PC-3 (cell line): ENCODE measurements around the gene ZNF74. TPM values are rescaled to one million over a fixed set of nuclear protein-coding genes. Genes with fewer than 3 reads are reported as not detected.

Source experiments
- ATAC-seq: fragments of 200-7000 bp; cut with Tn5 transposase; 2 replicates; pipeline ENCODE4 v1.9.1; 2020; ENCODE audit warnings: mild to moderate bottlenecking, moderate library complexity
- BruUV-seq: library from RNA; stranded (reverse); fragments of 400-500 nt; replicated peaks from 2 replicates; lab custom pipeline; 2021; lab: Mats Ljungman, UMichigan
- CTCF ChIA-PET: fragments of 300-600 bp; sonication (Branson Sonifier 250); formaldehyde crosslinking; loops from one replicate; lab custom pipeline; 2022; ENCODE audit warnings: antibody characterized with exemption; lab: Charles Lee
- POLR2A ChIA-PET: fragments of 300-600 bp; sonication (Branson Sonifier 250); formaldehyde crosslinking; loops from one replicate; lab custom pipeline; 2022; ENCODE audit warnings: antibody characterized with exemption; ENCODE audit not compliant: unreplicated experiment; lab: Charles Lee
- DNase-seq: peaks from one replicate; pipeline ENCODE4 v3.0.0-alpha.2; 2015
- H2AFZ ChIP-seq: fragments of 300-600 bp; sonication (generic); 2 replicates; pipeline ENCODE4 v1.6.0; 2016; ENCODE audit warnings: antibody characterized with exemption, low read length
- H3F3A ChIP-seq: fragments of 300-600 bp; sonication (generic); one replicate; pipeline ENCODE4 v1.6.0; 2017; ENCODE audit warnings: antibody characterized with exemption, low read length, control low read depth, mild to moderate bottlenecking; ENCODE audit not compliant: unreplicated experiment
- H3K27ac ChIP-seq: fragments of 300-600 bp; sonication (generic); 2 replicates; pipeline ENCODE4 v1.5.1; 2016; ENCODE audit warnings: mild to moderate bottlenecking, low read length
- H3K27me3 ChIP-seq: fragments of 300-600 bp; sonication (generic); 2 replicates; pipeline ENCODE4 v1.6.1; 2016; ENCODE audit warnings: low read length, mixed read lengths
- H3K36me3 ChIP-seq: fragments of 300-600 bp; sonication (generic); 2 replicates; pipeline ENCODE4 v1.6.1; 2016; ENCODE audit warnings: low read depth, mixed run types, low read length, mixed read lengths
- H3K4me1 ChIP-seq: fragments of 300-600 bp; sonication (generic); 2 replicates; pipeline ENCODE4 v1.5.1; 2016; ENCODE audit warnings: low read length; ENCODE audit not compliant: insufficient read depth
- H3K4me2 ChIP-seq: fragments of 300-600 bp; sonication (generic); 2 replicates; pipeline ENCODE4 v1.6.0; 2016; ENCODE audit warnings: low read length
- H3K4me3 ChIP-seq: fragments of 300-600 bp; sonication (generic); 2 replicates; pipeline ENCODE4 v1.5.1; 2016; ENCODE audit warnings: mild to moderate bottlenecking, low read length, mixed read lengths
- H3K79me2 ChIP-seq: fragments of 300-600 bp; sonication (generic); 2 replicates; pipeline ENCODE4 v1.6.1; 2017; ENCODE audit warnings: low read length, mixed read lengths
- H3K9ac ChIP-seq: fragments of 300-600 bp; sonication (generic); 2 replicates; pipeline ENCODE4 v1.6.0; 2016; ENCODE audit warnings: mild to moderate bottlenecking, low read length
- H3K9me2 ChIP-seq: fragments of 300-600 bp; sonication (generic); replicated peaks from 2 replicates; pipeline ENCODE4 v1.6.1; 2016; ENCODE audit warnings: mixed run types, low read length, mixed read lengths
- H3K9me3 ChIP-seq: fragments of 300-600 bp; sonication (generic); 2 replicates; pipeline ENCODE4 v1.6.1; 2016; ENCODE audit warnings: low read length, mixed read lengths
- H4K20me1 ChIP-seq: fragments of 300-600 bp; sonication (generic); 2 replicates; pipeline ENCODE4 v1.6.1; 2016; ENCODE audit warnings: low read length, mixed read lengths
- EZH2 ChIP-seq: fragments of 300-600 bp; sonication (generic); IDR thresholded peaks from one replicate; pipeline ENCODE4 v1.6.1; 2017; ENCODE audit warnings: antibody characterized with exemption, mild to moderate bottlenecking, low read length; ENCODE audit not compliant: unreplicated experiment
- EZH2phosphoT487 ChIP-seq: fragments of 300-600 bp; sonication (generic); IDR thresholded peaks from 2 replicates; pipeline ENCODE4 v1.6.1; 2018; ENCODE audit warnings: mild to moderate bottlenecking, antibody characterized with exemption, low read length, borderline replicate concordance
- intact Hi-C: fragments of 100-400 bp; cut with micrococcal nuclease; formaldehyde crosslinking; loops from 2 replicates; pipeline ENCODE4 v1.9.0; 2023
- total RNA-seq: library from RNA; depleted of rRNA; stranded (reverse); fragments of >200 nt; gene quantifications from 2 replicates; pipeline ENCODE4 v1.2.3, GENCODE V29; 2014
- TF ChIP-seq, protein P1 (sequence below): fragments of 300-600 bp; sonication (generic); conservative IDR thresholded peaks from 2 replicates; pipeline ENCODE4 v1.5.1; 2017; ENCODE audit warnings: antibody characterized with exemption, low read depth, mild to moderate bottlenecking, low read length

The ZNF74 gene
- total RNA-seq, 1 experiment from 2014 or later = 11.1 TPM

DNA sequence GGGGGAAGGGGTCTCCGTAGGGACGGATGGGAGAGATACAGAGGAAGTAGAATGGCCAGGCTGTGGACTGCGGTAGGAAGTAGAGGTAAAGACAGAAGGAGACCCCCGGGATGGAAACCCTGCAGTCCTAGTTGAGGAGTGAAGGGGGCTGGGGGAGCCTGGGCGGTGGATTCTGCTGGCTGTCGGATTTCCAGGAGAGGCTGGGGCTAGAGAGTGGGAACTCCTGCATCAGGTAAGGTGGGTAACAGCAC lies 44.4 kb downstream of the ZNF74 start:
- DNase-seq (no peak), ATAC-seq (no peak)
- H3K4me3 ChIP-seq = no peak overlapping the region
- H3K27ac ChIP-seq = no peak overlapping the region
- BruUV-seq = no TSS peak
- ChIA-PET CTCF (no interaction called here), POLR2A (no interaction called here)
- no peak overlapping the region for H2AFZ ChIP-seq
- no peaks in the 10 kb centered on the region for H3K9me3 ChIP-seq
- H3K36me3 ChIP-seq = no peaks in the 10 kb centered on the region
- H3K4me2 ChIP-seq = no peak overlapping the region
- 0 out of 2 replicates have a peak, but pooled peaks cover 4% of the 10 kb centered on the region for H3K4me1 ChIP-seq
- H3F3A ChIP-seq = no peaks in the 10 kb centered on the region
- H3K9ac ChIP-seq = no peak overlapping the region
- no peaks in the 10 kb centered on the region for H3K79me2 ChIP-seq
- H4K20me1 ChIP-seq = no peaks in the 10 kb centered on the region
- peaks cover 4% of the 10 kb centered on the region; the same call in 1 of the 2 replicates for H3K27me3 ChIP-seq
- intact Hi-C loops = no loop called here
- H3K9me2 ChIP-seq = no peaks in the 10 kb centered on the region
- no peak for TF ChIP-seq EZH2
- no peak for TF ChIP-seq EZH2phosphoT487
- TF ChIP-seq, protein P1, sequence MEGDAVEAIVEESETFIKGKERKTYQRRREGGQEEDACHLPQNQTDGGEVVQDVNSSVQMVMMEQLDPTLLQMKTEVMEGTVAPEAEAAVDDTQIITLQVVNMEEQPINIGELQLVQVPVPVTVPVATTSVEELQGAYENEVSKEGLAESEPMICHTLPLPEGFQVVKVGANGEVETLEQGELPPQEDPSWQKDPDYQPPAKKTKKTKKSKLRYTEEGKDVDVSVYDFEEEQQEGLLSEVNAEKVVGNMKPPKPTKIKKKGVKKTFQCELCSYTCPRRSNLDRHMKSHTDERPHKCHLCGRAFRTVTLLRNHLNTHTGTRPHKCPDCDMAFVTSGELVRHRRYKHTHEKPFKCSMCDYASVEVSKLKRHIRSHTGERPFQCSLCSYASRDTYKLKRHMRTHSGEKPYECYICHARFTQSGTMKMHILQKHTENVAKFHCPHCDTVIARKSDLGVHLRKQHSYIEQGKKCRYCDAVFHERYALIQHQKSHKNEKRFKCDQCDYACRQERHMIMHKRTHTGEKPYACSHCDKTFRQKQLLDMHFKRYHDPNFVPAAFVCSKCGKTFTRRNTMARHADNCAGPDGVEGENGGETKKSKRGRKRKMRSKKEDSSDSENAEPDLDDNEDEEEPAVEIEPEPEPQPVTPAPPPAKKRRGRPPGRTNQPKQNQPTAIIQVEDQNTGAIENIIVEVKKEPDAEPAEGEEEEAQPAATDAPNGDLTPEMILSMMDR = no peak

DNA sequence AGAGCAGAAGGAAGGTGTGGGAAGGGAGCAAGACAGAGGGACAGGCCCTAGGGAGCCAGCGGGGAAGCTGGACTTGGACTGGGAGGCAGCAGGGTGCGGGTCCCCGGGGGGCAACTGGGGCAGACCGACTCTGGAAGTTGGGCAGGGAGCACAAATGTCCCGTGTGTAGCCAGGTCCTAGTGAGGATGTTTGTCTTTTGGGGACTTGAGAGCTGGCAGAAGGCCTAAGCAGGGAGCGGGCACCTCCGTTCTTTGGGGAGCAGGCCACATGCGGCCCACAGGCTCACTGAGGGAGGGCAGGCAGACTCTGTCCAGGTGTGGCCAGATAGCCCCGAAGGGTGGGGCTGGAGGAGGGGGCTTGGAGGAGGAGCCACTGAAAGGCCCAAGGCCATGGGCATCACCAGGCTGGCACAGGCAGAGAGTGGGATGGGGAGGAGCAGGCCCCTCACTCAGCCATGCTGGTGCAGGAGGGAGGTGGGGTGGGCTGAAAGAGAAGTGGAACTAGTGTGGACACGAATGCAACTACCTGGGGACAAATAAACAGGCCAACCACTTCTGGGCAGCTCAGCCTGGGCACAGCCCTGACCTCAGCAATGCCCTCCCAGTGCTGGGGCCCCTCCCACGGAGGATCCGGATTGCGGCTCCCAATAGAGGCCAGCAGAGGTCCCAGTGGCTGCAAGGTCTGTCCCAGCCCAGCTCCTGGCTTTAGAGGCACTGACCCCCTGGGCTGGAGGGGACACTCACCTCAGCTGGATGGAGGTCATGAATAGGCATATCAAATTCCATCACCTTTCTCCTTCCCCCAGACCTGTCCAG lies 44.9 kb downstream of the ZNF74 start:
- TF ChIP-seq, protein P1 = no peak; the same call in 1 of the 2 replicates
- no peak for TF ChIP-seq EZH2
- no peak for TF ChIP-seq EZH2phosphoT487
- Histone ChIP-seq H3F3A (no peaks in the 10 kb centered on the region), H3K36me3 (no peaks in the 10 kb centered on the region), H3K4me3 (no peak overlapping the region), H3K79me2 (no peaks in the 10 kb centered on the region), H3K4me1 (0 out of 2 replicates have a peak, but pooled peaks cover 4% of the 10 kb centered on the region), H3K9me3 (no peaks in the 10 kb centered on the region), H4K20me1 (no peaks in the 10 kb centered on the region), H3K27ac (no peak overlapping the region), H3K9me2 (no peaks in the 10 kb centered on the region), H3K9ac (no peak overlapping the region), H2AFZ (no peak overlapping the region), H3K4me2 (no peak overlapping the region), H3K27me3 (peaks cover 4% of the 10 kb centered on the region; the same call in 1 of the 2 replicates)
- intact Hi-C loops = no loop called here
- POLR2A ChIA-PET = no interaction called here
- no TSS peak for BruUV-seq
- CTCF ChIA-PET = no interaction called here
- DNase-seq (no peak), ATAC-seq (no peak)

DNA sequence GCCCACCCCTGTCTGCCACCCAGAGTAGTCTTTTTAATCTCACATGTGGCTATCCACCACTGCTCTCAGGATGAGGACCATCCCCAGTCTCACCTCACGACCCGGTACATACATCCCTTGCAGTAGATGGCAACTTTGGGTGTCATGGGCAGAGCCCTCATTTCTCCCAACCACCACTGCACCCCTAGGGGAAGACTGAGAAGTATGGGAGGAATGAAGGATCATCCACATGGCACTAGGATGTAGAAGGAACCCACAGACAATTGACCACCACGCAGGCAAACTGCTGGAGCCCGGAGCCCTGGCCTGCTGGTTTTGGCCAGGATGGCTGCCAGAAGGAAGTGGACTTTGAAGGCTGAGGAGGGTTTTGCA lies 45.6 kb downstream of the ZNF74 start:
- no peaks in the 10 kb centered on the region for H3K79me2 ChIP-seq
- H3K4me1 ChIP-seq = 0 out of 2 replicates have a peak, but pooled peaks cover 4% of the 10 kb centered on the region
- no peak overlapping the region for H3K27ac ChIP-seq
- no peaks in the 10 kb centered on the region for H4K20me1 ChIP-seq
- H2AFZ ChIP-seq = no peak overlapping the region
- ChIA-PET CTCF (no interaction called here), POLR2A (no interaction called here)
- H3K9ac ChIP-seq = no peak overlapping the region
- intact Hi-C loops = no loop called here
- no peaks in the 10 kb centered on the region for H3K36me3 ChIP-seq
- no TSS peak for BruUV-seq
- H3K4me2 ChIP-seq = no peak overlapping the region
- DNase-seq (no peak), ATAC-seq (no peak)
- H3K9me2 ChIP-seq = no peaks in the 10 kb centered on the region
- no peaks in the 10 kb centered on the region for H3K9me3 ChIP-seq
- no peak overlapping the region for H3K4me3 ChIP-seq
- no peak for TF ChIP-seq EZH2
- TF ChIP-seq, protein P1 = no peak
- TF ChIP-seq EZH2phosphoT487 = no peak
- peaks cover 4% of the 10 kb centered on the region; the same call in 1 of the 2 replicates for H3K27me3 ChIP-seq
- no peaks in the 10 kb centered on the region for H3F3A ChIP-seq
